Central memory CD8-positive, alpha-beta T cell (primary cell): ENCODE results near the gene ALDH9A1.
A peak's percentile ranks its signal among the peaks of the same experiment; 100 is the strongest.
"Not testable (repeated sequence)": the region's sequence is repeated elsewhere in the genome, so short reads cannot be mapped to it uniquely, and the experiment has no call there.

ENCODE experiments used
- ATAC-seq: fragments of 150-1000 bp; cut with Tn5 transposase; replicated peaks from 2 replicates; pipeline ENCODE4 v1.10.0; 2022; ENCODE audit warnings: mild to moderate bottlenecking, moderate FRiP score, moderate number of reproducible peaks; ENCODE audit not compliant: poor library complexity, severe bottlenecking; ENCODE audit errors: extremely low read depth
- DNase-seq, 2 donors: peaks; one replicate each; pipeline ENCODE4 v3.0.0; 2021; ENCODE audit warnings: low spot score in 2 of 2
- H3K27ac Mint-ChIP-seq: one replicate; pipeline ENCODE4 v1.8.0; 2022; ENCODE audit warnings: low read depth, mild to moderate bottlenecking, moderate library complexity, mixed read lengths
- H3K27me3 Mint-ChIP-seq: one replicate; pipeline ENCODE4 v1.8.0; 2022; ENCODE audit warnings: mixed read lengths
- H3K36me3 Mint-ChIP-seq: one replicate; pipeline ENCODE4 v1.8.0; 2022; ENCODE audit warnings: mild to moderate bottlenecking, moderate library complexity, mixed read lengths; ENCODE audit not compliant: insufficient read depth
- H3K4me1 Mint-ChIP-seq: one replicate; pipeline ENCODE4 v1.8.0; 2022; ENCODE audit warnings: mixed read lengths
- H3K4me3 Mint-ChIP-seq: one replicate; pipeline ENCODE4 v1.8.0; 2022; ENCODE audit warnings: mild to moderate bottlenecking, moderate library complexity, mixed read lengths
- H3K9me3 Mint-ChIP-seq: one replicate; pipeline ENCODE4 v1.8.0; 2022; ENCODE audit warnings: mixed read lengths

Gene ALDH9A1

GRCh38 chr1:165680773-165681172 is 17.6 kb downstream of the ALDH9A1 start:
- peaks cover 29% of the 10 kb centered on the region for H3K4me1 Mint-ChIP-seq
- not testable (repeated sequence) for DNase-seq, H3K27me3 Mint-ChIP-seq, H3K4me3 Mint-ChIP-seq, H3K27ac Mint-ChIP-seq, ATAC-seq, H3K9me3 Mint-ChIP-seq
- peaks cover 41% of the 10 kb centered on the region for H3K36me3 Mint-ChIP-seq

GRCh38 chr1:165680303-165680702 is 18.1 kb downstream of the ALDH9A1 start:
- no peaks in the 10 kb centered on the region for H3K27me3 Mint-ChIP-seq
- no peak overlapping the region for H3K4me3 Mint-ChIP-seq
- H3K9me3 Mint-ChIP-seq, result no peaks in the 10 kb centered on the region
- DNase-seq (no peak), ATAC-seq (no peak)
- H3K27ac Mint-ChIP-seq, result no peak overlapping the region
- H3K4me1 Mint-ChIP-seq, result peaks cover 27% of the 10 kb centered on the region
- H3K36me3 Mint-ChIP-seq, result peaks cover 43% of the 10 kb centered on the region

GRCh38 chr1:165679282-165680036 is 18.9 kb downstream of the ALDH9A1 start:
- H3K4me1 Mint-ChIP-seq, result peaks cover 21% of the 10 kb centered on the region
- H3K4me3 Mint-ChIP-seq, result no peak overlapping the region
- DNase-seq, result no peak
- no peaks in the 10 kb centered on the region for H3K9me3 Mint-ChIP-seq
- no peaks in the 10 kb centered on the region for H3K27me3 Mint-ChIP-seq
- no peak overlapping the region for H3K27ac Mint-ChIP-seq
- peaks cover 47% of the 10 kb centered on the region for H3K36me3 Mint-ChIP-seq
- ATAC-seq, result no peak

- ATAC-seq (peak; percentile 43), DNase-seq (no peak)
- Mint-ChIP-seq H3K4me3 (no peak overlapping the region), H3K9me3 (no peaks in the 10 kb centered on the region), H3K4me1 (peaks cover 15% of the 10 kb centered on the region), H3K27me3 (no peaks in the 10 kb centered on the region), H3K36me3 (peaks cover 47% of the 10 kb centered on the region), H3K27ac (no peak overlapping the region)
Observed at GRCh38 chr1:165678509-165678908, 19.9 kb downstream of the ALDH9A1 start.

- peak overlapping the region; percentile 29 for H3K27ac Mint-ChIP-seq
- ATAC-seq, result no peak
- peaks cover 60% of the 10 kb centered on the region for H3K36me3 Mint-ChIP-seq
Observed at GRCh38 chr1:165675794-165676193, 22.6 kb downstream of the ALDH9A1 start.

GRCh38 chr1:165674599-165674998 is 23.8 kb downstream of the ALDH9A1 start:
- peaks cover 59% of the 10 kb centered on the region for H3K36me3 Mint-ChIP-seq
- ATAC-seq, result no peak
- H3K4me1 Mint-ChIP-seq, result peaks cover 22% of the 10 kb centered on the region

More at GRCh38 chr1:165675794-165676193, 22.6 kb downstream of the ALDH9A1 start:
- Mint-ChIP-seq H3K4me1 (peaks cover 22% of the 10 kb centered on the region), H3K27me3 (no peaks in the 10 kb centered on the region), H3K4me3 (no peak overlapping the region), H3K9me3 (no peaks in the 10 kb centered on the region)
- no peak for DNase-seq

GRCh38 chr1:165671526-165671925 is 26.8 kb downstream of the ALDH9A1 start:
- no peaks in the 10 kb centered on the region for H3K27me3 Mint-ChIP-seq
- no peak for DNase-seq
- no peak for ATAC-seq
- no peaks in the 10 kb centered on the region for H3K9me3 Mint-ChIP-seq
- peaks cover 15% of the 10 kb centered on the region for H3K4me1 Mint-ChIP-seq
- no peak overlapping the region for H3K27ac Mint-ChIP-seq
- peaks cover 61% of the 10 kb centered on the region for H3K36me3 Mint-ChIP-seq
- H3K4me3 Mint-ChIP-seq, result no peak overlapping the region

More at GRCh38 chr1:165674599-165674998, 23.8 kb downstream of the ALDH9A1 start:
- no peaks in the 10 kb centered on the region for H3K9me3 Mint-ChIP-seq
- no peak overlapping the region for H3K4me3 Mint-ChIP-seq
- DNase-seq, result no peak
- no peak overlapping the region for H3K27ac Mint-ChIP-seq
- no peaks in the 10 kb centered on the region for H3K27me3 Mint-ChIP-seq

- peaks cover 69% of the 10 kb centered on the region for H3K36me3 Mint-ChIP-seq
- H3K4me3 Mint-ChIP-seq, result no peak overlapping the region
- H3K4me1 Mint-ChIP-seq, result peaks cover 14% of the 10 kb centered on the region
- H3K27ac Mint-ChIP-seq, result no peak overlapping the region
- DNase-seq (no peak), ATAC-seq (no peak)
- no peaks in the 10 kb centered on the region for H3K27me3 Mint-ChIP-seq
- H3K9me3 Mint-ChIP-seq, result no peaks in the 10 kb centered on the region
Observed at GRCh38 chr1:165668184-165668583, 30.2 kb downstream of the ALDH9A1 start.

GRCh38 chr1:165666152-165666825 is 32.1 kb downstream of the ALDH9A1 start:
- no peaks in the 10 kb centered on the region for H3K27me3 Mint-ChIP-seq
- peaks cover 64% of the 10 kb centered on the region for H3K36me3 Mint-ChIP-seq
- H3K4me1 Mint-ChIP-seq, result peaks cover 10% of the 10 kb centered on the region

GRCh38 chr1:165662186-165662585 is 36.2 kb downstream of the ALDH9A1 start:
- Mint-ChIP-seq H3K27me3 (no peaks in the 10 kb centered on the region), H3K4me1 (peaks cover 10% of the 10 kb centered on the region), H3K9me3 (no peaks in the 10 kb centered on the region), H3K36me3 (peaks cover 51% of the 10 kb centered on the region), H3K4me3 (no peak overlapping the region), H3K27ac (no peak overlapping the region)
- no peak for DNase-seq
- ATAC-seq, result no peak

More at GRCh38 chr1:165666152-165666825, 32.1 kb downstream of the ALDH9A1 start:
- no peak overlapping the region for H3K4me3 Mint-ChIP-seq
- no peak overlapping the region for H3K27ac Mint-ChIP-seq
- ATAC-seq, result no peak
- DNase-seq, result no peak
- H3K9me3 Mint-ChIP-seq, result no peaks in the 10 kb centered on the region

- H3K36me3 Mint-ChIP-seq, result peaks cover 48% of the 10 kb centered on the region
- no peaks in the 10 kb centered on the region for H3K27me3 Mint-ChIP-seq
- DNase-seq (no peak), ATAC-seq (no peak)
- H3K4me1 Mint-ChIP-seq, result peaks cover 10% of the 10 kb centered on the region
- H3K27ac Mint-ChIP-seq, result no peak overlapping the region
- H3K4me3 Mint-ChIP-seq, result no peak overlapping the region
- no peaks in the 10 kb centered on the region for H3K9me3 Mint-ChIP-seq
Observed at GRCh38 chr1:165661703-165662102, 36.7 kb downstream of the ALDH9A1 start.

- H3K9me3 Mint-ChIP-seq, result no peaks in the 10 kb centered on the region
- no peak overlapping the region for H3K27ac Mint-ChIP-seq
- H3K4me1 Mint-ChIP-seq, result no peaks in the 10 kb centered on the region
- no peak for ATAC-seq
- peaks cover 40% of the 10 kb centered on the region for H3K36me3 Mint-ChIP-seq
- no peak overlapping the region for H3K4me3 Mint-ChIP-seq
- no peak for DNase-seq
- no peaks in the 10 kb centered on the region for H3K27me3 Mint-ChIP-seq
Observed at GRCh38 chr1:165659581-165659895, 38.8 kb downstream of the ALDH9A1 start.
